ENCODE data around the gene POM121L2. TPM values are rescaled to one million over a fixed set of nuclear protein-coding genes. Genes with fewer than 3 reads are reported as not detected.

The POM121L2 gene
- total RNA-seq, 5 donors from 2014 or later (not counting 1 experiment from before 2014, with no cell fraction given) = not detected

DNA sequence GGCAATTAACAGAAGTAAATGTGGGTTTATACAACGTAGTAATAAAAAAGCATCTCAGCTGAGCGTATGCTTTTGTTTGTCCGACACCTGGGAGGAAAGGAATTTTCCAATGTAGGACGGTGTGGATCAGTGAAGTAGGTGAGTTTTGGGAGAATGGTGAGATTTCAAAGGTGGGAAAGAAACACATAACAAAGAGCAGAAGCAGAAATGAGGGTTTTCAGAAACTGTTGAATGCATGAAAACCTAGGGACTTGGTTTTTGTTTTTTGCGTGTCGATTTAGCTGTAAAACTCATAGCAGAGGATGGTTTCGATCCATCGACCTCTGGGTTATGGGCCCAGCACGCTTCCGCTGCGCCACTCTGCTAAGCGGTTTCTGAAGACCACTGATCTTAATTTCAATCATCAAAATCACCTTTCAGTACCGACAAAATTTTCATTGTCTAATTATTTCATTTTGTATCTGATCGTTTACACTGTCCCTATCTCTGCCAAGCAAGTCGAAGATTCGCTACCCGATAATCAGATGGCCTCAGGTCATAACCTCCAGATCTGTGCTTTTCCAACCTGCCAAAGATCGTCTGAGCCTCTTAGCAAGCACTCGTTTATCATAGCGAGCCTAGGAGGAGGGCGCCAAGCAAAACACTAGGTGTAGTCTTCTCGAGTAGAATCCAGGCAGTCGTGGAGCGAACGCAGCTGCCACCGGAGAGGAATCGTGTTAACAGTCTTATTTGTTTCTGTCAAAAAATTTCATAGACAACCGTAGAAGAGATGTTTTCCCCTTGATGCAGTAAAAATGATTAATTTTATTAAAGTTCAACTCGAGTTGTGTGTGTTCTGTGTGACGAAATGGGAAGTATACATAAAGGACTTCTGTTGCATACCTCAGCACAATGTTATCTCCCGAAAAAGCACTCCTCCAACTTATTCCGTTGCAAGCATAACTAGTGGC, 20.9 kb upstream of the POM121L2 start:
- Mint-ChIP-seq H3K4me3 (peak overlapping the region; percentile 80 to 82 (median 81)), H3K4me1 (peaks cover 8 to 11% (median 9%) of the 10 kb centered on the region in 3 donors), H3K27ac (peak overlapping the region; percentile 65 to 67), H3K9me3 (peaks cover 0 to 3% (median 0%) of the 10 kb centered on the region in 3 donors), H3K27me3 (peaks cover 15 to 29% of the 10 kb centered on the region in 2 donors), H3K36me3 (no peaks in the 10 kb centered on the region)
- peak; percentile 71 to 89 (median 84) for ATAC-seq (replicated peaks in 1 of 4)
- ChIA-PET POLR2A (interaction anchor here in 1 of 2 donors (0.7 kb wide), 1 partner anchor 37 kb away, joined by 3 read pairs; no protein-coding TSS in a partner anchor), CTCF (no interaction called here)
- peaks cover 6% of the 10 kb centered on the region for H3K9me3 ChIP-seq
- 8% methylated on average over 24 of the region's 32 CpGs for WGBS (ENCODE audit: insufficient coverage)
- peaks cover 0 to 2% of the 10 kb centered on the region in 2 experiments for H3K4me1 ChIP-seq (ENCODE audit: control insufficient read depth in 1 of 2, extremely low read depth in 1 of 2, insufficient read depth in 2 of 2, low read length in 2 of 2)
- H3K27me3 ChIP-seq (replicated peaks in 1 of 2; ENCODE audit: control insufficient read depth in 2 of 2, extremely low read depth in 1 of 2, insufficient read depth in 2 of 2, low read length in 1 of 2) = peaks cover 7 to 16% of the 10 kb centered on the region in 2 experiments
- no peak overlapping the region for H3K27ac ChIP-seq (ENCODE audit: low read length)
- H3K36me3 ChIP-seq (ENCODE audit: control insufficient read depth in 2 of 2, extremely low read depth in 1 of 2, insufficient read depth in 1 of 2, low read length in 1 of 2) = no peaks in the 10 kb centered on the region
- H3K4me3 ChIP-seq (ENCODE audit: control insufficient read depth in 1 of 2, extremely low read depth in 1 of 2, low read length in 1 of 2) = peak overlapping the region in 1 of 2 donors; percentile 33
- DNase-seq = peak in 34 of 35 experiments; percentile 6 to 69 (median 44)

DNA sequence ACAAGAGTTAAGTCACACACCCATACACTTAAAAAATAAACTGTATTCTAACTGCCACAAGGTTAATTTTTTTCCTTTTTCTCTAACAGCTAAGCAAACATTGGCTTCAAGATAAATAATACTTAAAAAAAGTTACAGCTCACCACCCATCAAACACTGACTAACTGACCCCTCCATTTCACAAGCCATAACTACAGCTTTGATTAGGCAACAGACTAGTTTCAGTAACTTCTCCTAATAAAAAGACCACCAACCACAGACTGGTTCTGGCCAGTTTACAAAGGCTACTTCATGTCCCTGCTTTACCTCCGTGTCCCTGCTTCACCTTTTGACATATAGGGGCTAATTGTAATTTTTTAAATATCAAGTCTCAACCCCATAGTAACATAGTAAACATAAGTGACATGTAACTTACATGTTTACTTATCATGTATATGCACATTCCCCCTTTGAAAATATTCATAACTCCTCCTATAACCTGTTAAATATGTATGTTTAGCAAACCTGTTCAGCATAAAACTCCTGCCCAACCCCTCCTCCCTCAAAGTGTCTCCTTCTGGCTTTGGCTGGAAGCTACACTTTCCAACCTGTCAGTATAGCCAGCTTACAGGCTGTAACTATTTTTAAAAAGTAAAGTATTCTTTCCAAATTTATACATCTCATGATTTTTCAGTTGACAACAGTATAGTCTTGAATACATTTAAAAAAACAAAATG, 15.1 kb upstream of the POM121L2 start:
- peaks cover 41 to 60% of the 10 kb centered on the region in 2 donors for H3K27me3 Mint-ChIP-seq
- WGBS (ENCODE audit: insufficient coverage) = no CpG with 5 or more reads among the region's 1 CpG
- H3K27ac Mint-ChIP-seq = no peak overlapping the region
- Histone ChIP-seq H3K4me1 (ENCODE audit: control insufficient read depth in 1 of 2, extremely low read depth in 1 of 2, insufficient read depth in 2 of 2, low read length in 2 of 2) (no peaks in the 10 kb centered on the region), H3K36me3 (ENCODE audit: control insufficient read depth in 2 of 2, extremely low read depth in 1 of 2, insufficient read depth in 1 of 2, low read length in 1 of 2) (no peaks in the 10 kb centered on the region), H3K9me3 (peaks cover 4% of the 10 kb centered on the region), H3K27ac (ENCODE audit: low read length) (no peak overlapping the region), H3K4me3 (ENCODE audit: control insufficient read depth in 1 of 2, extremely low read depth in 1 of 2, low read length in 1 of 2) (no peak overlapping the region), H3K27me3 (replicated peaks in 1 of 2; ENCODE audit: control insufficient read depth in 2 of 2, extremely low read depth in 1 of 2, insufficient read depth in 2 of 2, low read length in 1 of 2) (peaks cover 12 to 13% of the 10 kb centered on the region in 2 experiments)
- ChIA-PET POLR2A (no interaction called here), CTCF (interaction anchor here in 1 of 2 donors (0.6 kb wide), 1 partner anchor 336 kb away, joined by 18 read pairs; no protein-coding TSS in a partner anchor)
- no peaks in the 10 kb centered on the region for H3K9me3 Mint-ChIP-seq
- DNase-seq (no peak), ATAC-seq (replicated peaks in 1 of 4) (no peak)
- H3K36me3 Mint-ChIP-seq = no peaks in the 10 kb centered on the region
- H3K4me3 Mint-ChIP-seq = no peak overlapping the region
- no peaks in the 10 kb centered on the region for H3K4me1 Mint-ChIP-seq

DNA sequence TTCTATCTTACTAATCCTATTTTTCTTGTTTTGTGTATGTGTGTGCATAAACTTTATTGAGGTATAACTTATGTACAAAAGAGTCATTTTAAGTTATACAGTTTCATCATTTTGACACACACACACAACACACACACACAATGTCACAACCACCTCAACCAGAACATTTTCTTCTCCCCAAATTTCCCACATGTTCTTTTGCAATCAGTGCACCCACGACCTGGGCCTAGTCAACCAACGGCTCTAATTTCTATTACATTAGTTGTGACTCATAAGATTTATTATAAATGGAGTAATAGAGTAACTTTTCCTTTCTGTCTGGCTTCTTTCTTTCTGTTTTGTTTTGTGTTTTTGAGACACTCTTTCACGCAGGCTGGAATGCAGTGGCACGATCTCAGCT, 9.8 kb upstream of the POM121L2 start:
- no CpG with 5 or more reads among the region's 4 CpGs for WGBS (ENCODE audit: insufficient coverage)
- CTCF ChIA-PET = no interaction called here
- Histone ChIP-seq H3K9me3 (no peaks in the 10 kb centered on the region), H3K27me3 (replicated peaks in 1 of 2; ENCODE audit: control insufficient read depth in 2 of 2, extremely low read depth in 1 of 2, insufficient read depth in 2 of 2, low read length in 1 of 2) (peaks cover 10 to 11% of the 10 kb centered on the region in 2 experiments), H3K36me3 (ENCODE audit: control insufficient read depth in 2 of 2, extremely low read depth in 1 of 2, insufficient read depth in 1 of 2, low read length in 1 of 2) (no peaks in the 10 kb centered on the region), H3K4me1 (ENCODE audit: control insufficient read depth in 1 of 2, extremely low read depth in 1 of 2, insufficient read depth in 2 of 2, low read length in 2 of 2) (no peaks in the 10 kb centered on the region), H3K4me3 (ENCODE audit: control insufficient read depth in 1 of 2, extremely low read depth in 1 of 2, low read length in 1 of 2) (no peak overlapping the region), H3K27ac (ENCODE audit: low read length) (no peak overlapping the region)
- H3K36me3 Mint-ChIP-seq = no peaks in the 10 kb centered on the region
- DNase-seq (no peak), ATAC-seq (replicated peaks in 1 of 4) (no peak)
- no peak overlapping the region for H3K4me3 Mint-ChIP-seq
- POLR2A ChIA-PET = no interaction called here
- H3K9me3 Mint-ChIP-seq = no peaks in the 10 kb centered on the region
- no peak overlapping the region for H3K27ac Mint-ChIP-seq
- no peaks in the 10 kb centered on the region for H3K4me1 Mint-ChIP-seq
- peaks cover 42 to 48% of the 10 kb centered on the region in 2 donors for H3K27me3 Mint-ChIP-seq

DNA sequence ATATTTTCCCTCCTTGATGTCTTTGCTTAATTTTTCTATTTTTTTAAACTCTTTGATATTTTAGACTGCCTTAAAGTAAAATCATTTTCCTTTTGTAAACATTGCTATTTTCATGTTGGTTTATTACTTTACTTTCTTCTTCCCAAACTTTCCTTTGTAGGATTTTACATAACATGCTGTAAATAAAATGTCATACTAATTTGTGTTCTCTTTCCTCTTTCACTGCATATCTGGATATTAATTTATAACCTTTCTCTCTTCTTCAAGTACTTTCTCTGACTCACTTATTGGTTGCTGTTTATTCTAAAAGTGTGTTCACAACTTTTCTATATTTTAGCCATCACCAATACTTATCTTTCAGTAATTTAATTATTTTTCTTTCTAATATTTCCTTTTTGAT, 9.3 kb upstream of the POM121L2 start:
- Mint-ChIP-seq H3K27me3 (peaks cover 42 to 45% of the 10 kb centered on the region in 2 donors), H3K4me3 (no peak overlapping the region), H3K36me3 (no peaks in the 10 kb centered on the region), H3K27ac (no peak overlapping the region), H3K9me3 (no peaks in the 10 kb centered on the region), H3K4me1 (no peaks in the 10 kb centered on the region)
- CTCF ChIA-PET = no interaction called here
- H3K27me3 ChIP-seq (replicated peaks in 1 of 2; ENCODE audit: control insufficient read depth in 2 of 2, extremely low read depth in 1 of 2, insufficient read depth in 2 of 2, low read length in 1 of 2) = peaks cover 11% of the 10 kb centered on the region in 2 experiments
- no peaks in the 10 kb centered on the region for H3K4me1 ChIP-seq (ENCODE audit: control insufficient read depth in 1 of 2, extremely low read depth in 1 of 2, insufficient read depth in 2 of 2, low read length in 2 of 2)
- no peaks in the 10 kb centered on the region for H3K9me3 ChIP-seq
- H3K27ac ChIP-seq (ENCODE audit: low read length) = no peak overlapping the region
- POLR2A ChIA-PET = no interaction called here
- no peak for ATAC-seq (replicated peaks in 1 of 4)
- no peaks in the 10 kb centered on the region for H3K36me3 ChIP-seq (ENCODE audit: control insufficient read depth in 2 of 2, extremely low read depth in 1 of 2, insufficient read depth in 1 of 2, low read length in 1 of 2)
- no peak overlapping the region for H3K4me3 ChIP-seq (ENCODE audit: control insufficient read depth in 1 of 2, extremely low read depth in 1 of 2, low read length in 1 of 2)
- no peak for DNase-seq

DNA sequence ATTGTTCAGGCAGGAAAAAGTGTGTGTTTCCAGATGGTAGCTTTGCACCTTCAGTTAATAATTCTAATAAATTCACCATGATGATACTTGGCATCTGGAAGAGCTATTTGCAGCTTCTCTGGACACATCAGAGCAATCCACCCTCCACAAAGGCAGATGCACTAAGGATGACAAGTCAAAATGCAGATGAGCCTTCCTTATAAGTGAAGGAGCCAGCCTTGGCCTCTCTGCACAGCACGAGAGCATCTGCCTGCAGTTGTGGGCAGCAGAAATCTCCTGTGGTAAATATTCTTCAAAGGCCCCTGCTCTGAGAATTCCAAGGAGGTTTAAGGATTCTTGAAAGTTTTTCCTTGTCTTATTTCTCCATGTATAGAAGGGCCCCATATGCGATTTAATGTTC, 6.9 kb upstream of the POM121L2 start:
- Mint-ChIP-seq H3K4me3 (no peak overlapping the region), H3K9me3 (no peaks in the 10 kb centered on the region), H3K27me3 (peaks cover 38 to 48% of the 10 kb centered on the region in 2 donors), H3K4me1 (no peaks in the 10 kb centered on the region), H3K36me3 (no peaks in the 10 kb centered on the region), H3K27ac (no peak overlapping the region)
- Histone ChIP-seq H3K36me3 (ENCODE audit: control insufficient read depth in 2 of 2, extremely low read depth in 1 of 2, insufficient read depth in 1 of 2, low read length in 1 of 2) (no peaks in the 10 kb centered on the region), H3K4me1 (ENCODE audit: control insufficient read depth in 1 of 2, extremely low read depth in 1 of 2, insufficient read depth in 2 of 2, low read length in 2 of 2) (no peaks in the 10 kb centered on the region), H3K9me3 (no peaks in the 10 kb centered on the region), H3K4me3 (ENCODE audit: control insufficient read depth in 1 of 2, extremely low read depth in 1 of 2, low read length in 1 of 2) (no peak overlapping the region), H3K27ac (ENCODE audit: low read length) (no peak overlapping the region), H3K27me3 (replicated peaks in 1 of 2; ENCODE audit: control insufficient read depth in 2 of 2, extremely low read depth in 1 of 2, insufficient read depth in 2 of 2, low read length in 1 of 2) (peaks cover 8 to 11% of the 10 kb centered on the region in 2 experiments)
- DNase-seq (no peak), ATAC-seq (replicated peaks in 1 of 4) (no peak)
- 43% methylated on average over 1 of the region's 2 CpGs for WGBS (ENCODE audit: insufficient coverage)
- ChIA-PET CTCF (no interaction called here), POLR2A (no interaction called here)

DNA sequence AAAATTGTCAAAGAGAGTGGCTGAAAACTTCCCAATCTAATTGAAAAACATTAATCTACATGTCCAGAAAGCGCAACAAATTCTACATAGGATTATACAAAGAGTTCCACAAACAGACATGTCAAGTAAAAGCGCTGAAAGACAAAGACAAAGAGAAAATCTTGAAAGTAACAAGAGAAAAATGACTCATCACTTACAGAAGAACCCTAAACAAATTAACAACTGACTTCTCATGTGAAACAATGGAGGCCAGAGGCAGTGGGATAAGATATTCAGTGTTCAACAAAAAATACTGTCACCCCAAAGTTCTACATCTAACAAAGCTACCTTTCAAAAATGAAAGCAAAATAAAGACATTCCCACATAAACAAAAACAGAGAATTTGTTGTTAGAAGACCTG, 2.0 kb upstream of the POM121L2 start:
- Histone ChIP-seq H3K4me1 (ENCODE audit: control insufficient read depth in 1 of 2, extremely low read depth in 1 of 2, insufficient read depth in 2 of 2, low read length in 2 of 2) (peaks cover 0 to 14% of the 10 kb centered on the region in 2 experiments), H3K4me3 (ENCODE audit: control insufficient read depth in 1 of 2, extremely low read depth in 1 of 2, low read length in 1 of 2) (no peak overlapping the region), H3K9me3 (no peaks in the 10 kb centered on the region), H3K36me3 (ENCODE audit: control insufficient read depth in 2 of 2, extremely low read depth in 1 of 2, insufficient read depth in 1 of 2, low read length in 1 of 2) (no peaks in the 10 kb centered on the region), H3K27me3 (replicated peaks in 1 of 2; ENCODE audit: control insufficient read depth in 2 of 2, extremely low read depth in 1 of 2, insufficient read depth in 2 of 2, low read length in 1 of 2) (peaks cover 16 to 41% of the 10 kb centered on the region in 2 experiments), H3K27ac (ENCODE audit: low read length) (no peak overlapping the region)
- ChIA-PET POLR2A (no interaction called here), CTCF (interaction anchor here (0.5 to 1.4 kb wide), 3 partner anchors 16 to 438 kb away, joined by 3 read pairs; partner anchors contain the start of gene ZNF391 (in 1 of the 2))
- H3K27me3 Mint-ChIP-seq = peaks cover 53 to 67% of the 10 kb centered on the region in 2 donors
- no peak overlapping the region for H3K4me3 Mint-ChIP-seq
- no peaks in the 10 kb centered on the region for H3K9me3 Mint-ChIP-seq
- DNase-seq (no peak), ATAC-seq (replicated peaks in 1 of 4) (no peak)
- no CpG with 5 or more reads among the region's 2 CpGs for WGBS (ENCODE audit: insufficient coverage)
- no peak overlapping the region for H3K27ac Mint-ChIP-seq
- no peaks in the 10 kb centered on the region for H3K36me3 Mint-ChIP-seq
- peaks cover 9 to 13% (median 12%) of the 10 kb centered on the region in 3 donors for H3K4me1 Mint-ChIP-seq

Data from T-cell (primary cell).